Measurements from ENCODE around the gene ASNS. TPM values are rescaled to one million over a fixed set of nuclear protein-coding genes. Genes with fewer than 3 reads are reported as not detected.

Gene ASNS
- total and polyA plus RNA-seq, 12 donors: 4.0 to 26.4 (median 11.6) TPM

GRCh38 chr7:97845622-97846203 lies 26.5 kb downstream of the ASNS start:
- 53 to 54% methylated on average over 2 of the region's 2 CpGs for WGBS, 2 donors
- TF ChIP-seq CTCF (IDR thresholded peaks at IDR 0.05): peak in 8 of 9 donors; percentile 7 to 62 (median 42)
- no peak overlapping the region for H3K4me3 ChIP-seq
- no peak overlapping the region for H3K27ac ChIP-seq
- ATAC-seq: no peak
- no peaks in the 10 kb centered on the region for H3K4me1 ChIP-seq
- H3K9me3 ChIP-seq: no peaks in the 10 kb centered on the region
- no peak for DNase-seq
- H3K36me3 ChIP-seq: no peaks in the 10 kb centered on the region
- peaks cover 0 to 7% (median 0%) of the 10 kb centered on the region in 7 donors for H3K27me3 ChIP-seq
- intact Hi-C loops (cut with DNase I): no loop called here

- intact Hi-C loops (cut with DNase I): no loop called here
- Histone ChIP-seq H3K4me3 (no peak overlapping the region), H3K36me3 (no peaks in the 10 kb centered on the region), H3K27me3 (peaks cover 0 to 20% (median 9%) of the 10 kb centered on the region in 7 donors), H3K4me1 (no peaks in the 10 kb centered on the region), H3K27ac (no peak overlapping the region), H3K9me3 (no peaks in the 10 kb centered on the region)
- 78 to 87% methylated on average over 3 of the region's 3 CpGs for WGBS, 2 donors
- no peak for DNase-seq
- TF ChIP-seq CTCF (IDR thresholded peaks at IDR 0.05): no peak
- no peak for ATAC-seq
Measured at GRCh38 chr7:97844036-97844435, 28.2 kb downstream of the ASNS start.

GRCh38 chr7:97842772-97843345 lies 29.3 kb downstream of the ASNS start:
- 84 to 93% methylated on average over 27 of the region's 27 CpGs for WGBS, 2 donors
- Histone ChIP-seq H3K36me3 (no peaks in the 10 kb centered on the region), H3K4me1 (no peaks in the 10 kb centered on the region), H3K4me3 (no peak overlapping the region), H3K9me3 (no peaks in the 10 kb centered on the region), H3K27ac (no peak overlapping the region), H3K27me3 (peaks cover 0 to 28% (median 12%) of the 10 kb centered on the region in 7 donors)
- no peak for TF ChIP-seq CTCF (IDR thresholded peaks at IDR 0.05)
- intact Hi-C loops (cut with DNase I): no loop called here
- no peak for DNase-seq
- no peak for ATAC-seq

GRCh38 chr7:97842006-97842405 lies 30.2 kb downstream of the ASNS start:
- ATAC-seq (no peak), DNase-seq (no peak)
- no peak overlapping the region for H3K27ac ChIP-seq
- H3K4me3 ChIP-seq: no peak overlapping the region
- H3K36me3 ChIP-seq: no peaks in the 10 kb centered on the region
- TF ChIP-seq CTCF (IDR thresholded peaks at IDR 0.05): no peak
- H3K27me3 ChIP-seq: peaks cover 0 to 32% (median 18%) of the 10 kb centered on the region in 7 donors
- WGBS, 2 donors: 81 to 82% methylated on average over 6 of the region's 6 CpGs
- H3K9me3 ChIP-seq: no peaks in the 10 kb centered on the region
- intact Hi-C loops (cut with DNase I): no loop called here
- H3K4me1 ChIP-seq: no peaks in the 10 kb centered on the region
